ENCODE results near the gene PLEKHH2. TPM values are rescaled to one million over a fixed set of nuclear protein-coding genes. Genes with fewer than 3 reads are reported as not detected.

The PLEKHH2 gene
- total and polyA plus RNA-seq, 4 donors = 2.5 to 311 (median 18.3) TPM

DNA sequence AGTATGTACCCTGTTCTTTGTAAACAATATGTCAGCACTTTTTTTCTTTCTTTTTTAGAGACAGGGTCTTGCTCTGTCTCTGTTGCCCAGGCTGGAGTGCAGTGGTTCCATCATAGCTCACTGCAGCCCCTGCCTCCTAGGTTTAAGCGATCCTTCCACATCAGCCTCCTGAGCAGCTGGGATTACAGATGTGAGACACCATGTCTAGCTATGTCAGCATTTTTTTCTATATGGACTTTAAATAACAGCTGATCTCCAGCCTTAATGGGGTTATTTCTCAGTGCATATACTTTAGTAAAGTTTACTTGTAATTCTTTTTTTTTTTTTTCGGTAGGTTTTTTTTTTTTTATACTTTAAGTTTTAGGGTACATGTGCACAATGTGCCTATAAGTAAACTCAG lies 174.9 kb downstream of the PLEKHH2 start:
- no peak for ATAC-seq (ENCODE audit: insufficient read depth, low FRiP score)
- no peak overlapping the region for H3K27ac ChIP-seq (ENCODE audit: low read depth in 1 of 2, low read length in 1 of 2)
- peak in 1 of 3 donors; percentile 42 for DNase-seq
- H3K36me3 ChIP-seq (ENCODE audit: control insufficient read depth in 4 of 4, insufficient read depth in 4 of 4, low read length in 4 of 4) = peaks cover 2 to 18% (median 15%) of the 10 kb centered on the region in 4 donors
- H3K27me3 ChIP-seq (ENCODE audit: control insufficient read depth in 3 of 3, insufficient read depth in 3 of 3, low read length in 2 of 3) = no peaks in the 10 kb centered on the region
- no peak overlapping the region for H3K9ac ChIP-seq (ENCODE audit: insufficient read depth in 1 of 2, low read length in 2 of 2)
- H3K4me3 ChIP-seq = no peak overlapping the region
- TF ChIP-seq, protein P1, sequence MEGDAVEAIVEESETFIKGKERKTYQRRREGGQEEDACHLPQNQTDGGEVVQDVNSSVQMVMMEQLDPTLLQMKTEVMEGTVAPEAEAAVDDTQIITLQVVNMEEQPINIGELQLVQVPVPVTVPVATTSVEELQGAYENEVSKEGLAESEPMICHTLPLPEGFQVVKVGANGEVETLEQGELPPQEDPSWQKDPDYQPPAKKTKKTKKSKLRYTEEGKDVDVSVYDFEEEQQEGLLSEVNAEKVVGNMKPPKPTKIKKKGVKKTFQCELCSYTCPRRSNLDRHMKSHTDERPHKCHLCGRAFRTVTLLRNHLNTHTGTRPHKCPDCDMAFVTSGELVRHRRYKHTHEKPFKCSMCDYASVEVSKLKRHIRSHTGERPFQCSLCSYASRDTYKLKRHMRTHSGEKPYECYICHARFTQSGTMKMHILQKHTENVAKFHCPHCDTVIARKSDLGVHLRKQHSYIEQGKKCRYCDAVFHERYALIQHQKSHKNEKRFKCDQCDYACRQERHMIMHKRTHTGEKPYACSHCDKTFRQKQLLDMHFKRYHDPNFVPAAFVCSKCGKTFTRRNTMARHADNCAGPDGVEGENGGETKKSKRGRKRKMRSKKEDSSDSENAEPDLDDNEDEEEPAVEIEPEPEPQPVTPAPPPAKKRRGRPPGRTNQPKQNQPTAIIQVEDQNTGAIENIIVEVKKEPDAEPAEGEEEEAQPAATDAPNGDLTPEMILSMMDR (IDR thresholded peaks at IDR 0.05; ENCODE audit: control extremely low read depth, extremely low read depth) = no peak
- WGBS, 2 donors = 73 to 88% methylated on average over 2 of the region's 2 CpGs
- no peaks in the 10 kb centered on the region for H3K4me1 ChIP-seq (ENCODE audit: control insufficient read depth in 5 of 5, insufficient read depth in 5 of 5, low read length in 5 of 5)
- H3K9me3 ChIP-seq (ENCODE audit: control insufficient read depth in 4 of 4, insufficient read depth in 3 of 4, low read length in 3 of 4) = no peaks in the 10 kb centered on the region

DNA sequence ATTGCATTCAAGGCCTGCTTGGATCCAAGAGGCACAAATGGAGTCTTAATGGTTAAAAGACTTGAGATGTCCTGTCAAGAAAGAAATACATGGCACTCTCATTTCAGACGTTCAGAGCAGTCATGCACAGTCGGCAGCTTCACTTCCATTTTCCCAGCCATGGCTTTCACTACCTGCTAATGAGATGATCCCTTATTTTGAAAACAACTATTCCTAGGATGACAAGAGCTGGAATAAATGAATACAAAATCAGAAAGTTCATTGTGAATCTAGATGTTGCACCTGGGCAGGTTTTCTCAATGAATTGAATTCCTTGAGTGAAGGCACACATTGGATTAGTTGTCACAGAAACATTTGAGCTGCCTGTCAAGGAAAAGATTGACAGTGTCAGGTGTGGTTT lies 175.9 kb downstream of the PLEKHH2 start:
- Histone ChIP-seq H3K9me3 (ENCODE audit: control insufficient read depth in 4 of 4, insufficient read depth in 3 of 4, low read length in 3 of 4) (no peaks in the 10 kb centered on the region), H3K9ac (ENCODE audit: insufficient read depth in 1 of 2, low read length in 2 of 2) (no peak overlapping the region), H3K36me3 (ENCODE audit: control insufficient read depth in 4 of 4, insufficient read depth in 4 of 4, low read length in 4 of 4) (peaks cover 2 to 18% (median 11%) of the 10 kb centered on the region in 4 donors), H3K27me3 (ENCODE audit: control insufficient read depth in 3 of 3, insufficient read depth in 3 of 3, low read length in 2 of 3) (no peaks in the 10 kb centered on the region), H3K27ac (ENCODE audit: low read depth in 1 of 2, low read length in 1 of 2) (no peak overlapping the region), H3K4me3 (no peak overlapping the region), H3K4me1 (ENCODE audit: control insufficient read depth in 5 of 5, insufficient read depth in 5 of 5, low read length in 5 of 5) (no peaks in the 10 kb centered on the region)
- ATAC-seq (ENCODE audit: insufficient read depth, low FRiP score) (no peak), DNase-seq (no peak)
- WGBS, 2 donors = 48 to 76% methylated on average over 2 of the region's 2 CpGs
- TF ChIP-seq, protein P1 (IDR thresholded peaks at IDR 0.05; ENCODE audit: control extremely low read depth, extremely low read depth) = no peak

DNA sequence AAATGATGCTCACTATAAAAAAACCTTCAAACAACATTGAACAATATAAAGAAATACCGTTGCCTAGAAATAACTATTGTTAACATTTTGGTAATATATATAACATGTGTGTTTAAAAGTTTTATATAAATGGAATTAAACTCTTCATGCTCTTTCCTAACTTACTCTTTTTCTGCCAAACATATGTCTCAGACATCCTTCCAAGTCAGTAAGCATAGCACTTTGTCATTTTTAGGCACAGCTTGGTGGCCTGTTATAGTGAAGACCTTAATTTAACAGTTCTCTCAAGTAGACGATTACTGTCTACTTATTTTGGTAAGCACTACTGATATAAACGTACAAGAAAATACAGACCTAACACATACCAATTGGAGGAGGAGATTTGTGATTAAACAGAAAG lies 177.7 kb downstream of the PLEKHH2 start:
- H3K9ac ChIP-seq (ENCODE audit: insufficient read depth in 1 of 2, low read length in 2 of 2) = no peak overlapping the region
- TF ChIP-seq, protein P1 (IDR thresholded peaks at IDR 0.05; ENCODE audit: control extremely low read depth, extremely low read depth) = no peak
- no peak overlapping the region for H3K4me3 ChIP-seq
- no peak overlapping the region for H3K27ac ChIP-seq (ENCODE audit: low read depth in 1 of 2, low read length in 1 of 2)
- ATAC-seq (ENCODE audit: insufficient read depth, low FRiP score) = no peak
- DNase-seq = no peak
- H3K4me1 ChIP-seq (ENCODE audit: control insufficient read depth in 5 of 5, insufficient read depth in 5 of 5, low read length in 5 of 5) = no peaks in the 10 kb centered on the region
- H3K27me3 ChIP-seq (ENCODE audit: control insufficient read depth in 3 of 3, insufficient read depth in 3 of 3, low read length in 2 of 3) = no peaks in the 10 kb centered on the region
- H3K36me3 ChIP-seq (ENCODE audit: control insufficient read depth in 4 of 4, insufficient read depth in 4 of 4, low read length in 4 of 4) = peaks cover 0 to 9% (median 5%) of the 10 kb centered on the region in 4 donors
- no peaks in the 10 kb centered on the region for H3K9me3 ChIP-seq (ENCODE audit: control insufficient read depth in 4 of 4, insufficient read depth in 3 of 4, low read length in 3 of 4)
- 92 to 95% methylated on average over 3 of the region's 3 CpGs for WGBS, 2 donors

Small RNA genes within 50 kb of the gene (small RNA-seq; reads per million reads assigned to genes)
- gene RF00019 (ENCODE audit: low replicate concordance) (not detected), gene RN7SKP66 (ENCODE audit: low replicate concordance) (not detected)

Other genes starting within 250 kb of the PLEKHH2 start
- gene THADA, start 41.2 kb upstream of the PLEKHH2 start, total RNA-seq = 10 to 100 TPM; 35.9 to 72.5 TPM
- 10 to 100 TPM; 11.3 to 14.5 TPM for gene THADA, start 41.2 kb upstream of the PLEKHH2 start, polyA plus RNA-seq
- 1 to 10 TPM in 1 of 2 donors, under 1 TPM in 1; 0.40 to 1.4 TPM for gene C1GALT1C1L, start 39.2 kb downstream of the PLEKHH2 start, total RNA-seq
- under 1 TPM; 0.39 to 0.61 TPM for gene C1GALT1C1L, start 39.2 kb downstream of the PLEKHH2 start, polyA plus RNA-seq
- 10 to 100 TPM; 21.3 to 99.7 TPM for gene DYNC2LI1, start 136.8 kb downstream of the PLEKHH2 start, total RNA-seq
- 10 to 100 TPM; 15.4 to 28.5 TPM for gene DYNC2LI1, start 136.8 kb downstream of the PLEKHH2 start, polyA plus RNA-seq
- gene ABCG5, start 201.6 kb downstream of the PLEKHH2 start, total RNA-seq = under 1 TPM in 1 of 2 donors, not detected in 1; 0.09 TPM
- gene ABCG5, start 201.6 kb downstream of the PLEKHH2 start, polyA plus RNA-seq = not detected
- under 1 TPM in 1 of 2 donors, not detected in 1; 0.80 TPM for gene ABCG8, start 201.7 kb downstream of the PLEKHH2 start, total RNA-seq
- gene ABCG8, start 201.7 kb downstream of the PLEKHH2 start, polyA plus RNA-seq = not detected

Measured in lung (tissue), 13 donors.